Germinal center (tissue), 1 donor: ENCODE data around the gene KRT76.
"Not testable (repeated sequence)": the region's sequence is repeated elsewhere in the genome, so short reads cannot be mapped to it uniquely, and the experiment has no call there.

ENCODE experiments used
- DNase-seq: peaks from one replicate; pipeline ENCODE4 v3.0.0; 2012; ENCODE audit warnings: mixed read lengths, low spot score

Gene KRT76

GRCh38 chr12:52759218-52759617, 17.9 kb downstream of the KRT76 start:
- DNase-seq: no peak

GRCh38 chr12:52757449-52758176, 19.5 kb downstream of the KRT76 start:
- no peak for DNase-seq

- no peak for DNase-seq
Measured at GRCh38 chr12:52756281-52756960, 20.7 kb downstream of the KRT76 start.

- DNase-seq: no peak
Measured at GRCh38 chr12:52755533-52755932, 21.6 kb downstream of the KRT76 start.

- DNase-seq: no peak
Measured at GRCh38 chr12:52754135-52754534, 23.0 kb downstream of the KRT76 start.

GRCh38 chr12:52753283-52753682, 23.9 kb downstream of the KRT76 start:
- DNase-seq: no peak

GRCh38 chr12:52752516-52752915, 24.6 kb downstream of the KRT76 start:
- DNase-seq: no peak

GRCh38 chr12:52751795-52752194, 25.4 kb downstream of the KRT76 start:
- no peak for DNase-seq

- not testable (repeated sequence) for DNase-seq
Measured at GRCh38 chr12:52750532-52750931, 26.6 kb downstream of the KRT76 start.

- no peak for DNase-seq
Measured at GRCh38 chr12:52749827-52750226, 27.3 kb downstream of the KRT76 start.

- DNase-seq: no peak
Measured at GRCh38 chr12:52748578-52748977, 28.6 kb downstream of the KRT76 start.

- DNase-seq: no peak
Measured at GRCh38 chr12:52745554-52745953, 31.6 kb downstream of the KRT76 start.

- no peak for DNase-seq
Measured at GRCh38 chr12:52744493-52745156, 32.5 kb downstream of the KRT76 start.

- no peak for DNase-seq
Measured at GRCh38 chr12:52742822-52743457, 34.2 kb downstream of the KRT76 start.

- DNase-seq: no peak
Measured at GRCh38 chr12:52742196-52742580, 35.0 kb downstream of the KRT76 start.

GRCh38 chr12:52741375-52742195, 35.6 kb downstream of the KRT76 start:
- peak; percentile 33 for DNase-seq

GRCh38 chr12:52740584-52740983, 36.6 kb downstream of the KRT76 start:
- DNase-seq: no peak

GRCh38 chr12:52739963-52740362, 37.2 kb downstream of the KRT76 start:
- DNase-seq: no peak

- no peak for DNase-seq
Measured at GRCh38 chr12:52735816-52736632, 41.1 kb downstream of the KRT76 start.

- DNase-seq: no peak
Measured at GRCh38 chr12:52735106-52735505, 42.0 kb downstream of the KRT76 start.

GRCh38 chr12:52730793-52731192, 46.4 kb downstream of the KRT76 start:
- DNase-seq: no peak
